Nephron (organoid): ENCODE results near the gene ERICH3.
"Not testable (repeated sequence)": the region's sequence is repeated elsewhere in the genome, so short reads cannot be mapped to it uniquely, and the experiment has no call there.

Source experiments
- H3K27ac Mint-ChIP-seq, 3 experiments: 2 replicates each; pipeline ENCODE4 v1.8.0; 2020; ENCODE audit warnings: mixed read lengths in 3 of 3, mild to moderate bottlenecking in 2 of 3, moderate library complexity in 1 of 3
- H3K27me3 Mint-ChIP-seq: 2 replicates; pipeline ENCODE4 v1.8.0; 2021; ENCODE audit warnings: low read depth, mild to moderate bottlenecking, moderate library complexity, mixed read lengths
- H3K36me3 Mint-ChIP-seq: 2 replicates; pipeline ENCODE4 v1.8.0; 2020; ENCODE audit warnings: low read depth, mixed read lengths
- H3K4me1 Mint-ChIP-seq: 2 replicates; pipeline ENCODE4 v1.8.0; 2020; ENCODE audit warnings: mixed read lengths
- H3K4me3 Mint-ChIP-seq, 3 experiments: 2 replicates each; pipeline ENCODE4 v1.8.0; 2020; ENCODE audit warnings: mild to moderate bottlenecking in 3 of 3, mixed read lengths in 3 of 3, moderate library complexity in 2 of 3
- H3K9me3 Mint-ChIP-seq: 2 replicates; pipeline ENCODE4 v1.8.0; 2020; ENCODE audit warnings: mixed read lengths
- TF ChIP-seq, protein P1 (sequence below), 3 experiments: fragments of 200-600 bp; sonication (generic); IDR thresholded peaks; one replicate each; pipeline ENCODE4 v1.5.0; 2021; ENCODE audit warnings: antibody characterized with exemption in 3 of 3; ENCODE audit not compliant: unreplicated experiment in 3 of 3

The ERICH3 gene

DNA sequence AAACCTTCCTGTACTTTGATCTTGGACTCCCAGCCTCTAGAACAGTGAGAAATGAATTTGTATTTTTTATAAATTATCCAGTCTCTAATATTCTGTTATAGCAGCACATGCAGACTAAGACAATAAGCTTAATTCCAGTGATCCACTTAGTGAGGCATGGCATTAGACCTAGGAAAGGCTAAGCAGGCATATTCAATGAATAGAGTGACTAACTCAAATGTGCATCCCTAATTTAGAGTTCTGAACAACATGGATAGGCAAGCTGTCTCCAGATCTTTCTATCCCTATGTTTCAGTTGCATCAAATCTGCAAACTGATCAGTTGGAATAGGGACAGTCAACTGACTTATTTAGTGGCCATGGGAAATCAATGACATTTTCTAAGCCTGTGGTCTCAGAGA is 4.3 kb upstream of the ERICH3 start:
- H3K27ac Mint-ChIP-seq, result no peak overlapping the region
- peaks cover 12% of the 10 kb centered on the region for H3K4me1 Mint-ChIP-seq
- no peaks in the 10 kb centered on the region for H3K27me3 Mint-ChIP-seq
- peaks cover 1% of the 10 kb centered on the region for H3K9me3 Mint-ChIP-seq
- TF ChIP-seq, protein P1, sequence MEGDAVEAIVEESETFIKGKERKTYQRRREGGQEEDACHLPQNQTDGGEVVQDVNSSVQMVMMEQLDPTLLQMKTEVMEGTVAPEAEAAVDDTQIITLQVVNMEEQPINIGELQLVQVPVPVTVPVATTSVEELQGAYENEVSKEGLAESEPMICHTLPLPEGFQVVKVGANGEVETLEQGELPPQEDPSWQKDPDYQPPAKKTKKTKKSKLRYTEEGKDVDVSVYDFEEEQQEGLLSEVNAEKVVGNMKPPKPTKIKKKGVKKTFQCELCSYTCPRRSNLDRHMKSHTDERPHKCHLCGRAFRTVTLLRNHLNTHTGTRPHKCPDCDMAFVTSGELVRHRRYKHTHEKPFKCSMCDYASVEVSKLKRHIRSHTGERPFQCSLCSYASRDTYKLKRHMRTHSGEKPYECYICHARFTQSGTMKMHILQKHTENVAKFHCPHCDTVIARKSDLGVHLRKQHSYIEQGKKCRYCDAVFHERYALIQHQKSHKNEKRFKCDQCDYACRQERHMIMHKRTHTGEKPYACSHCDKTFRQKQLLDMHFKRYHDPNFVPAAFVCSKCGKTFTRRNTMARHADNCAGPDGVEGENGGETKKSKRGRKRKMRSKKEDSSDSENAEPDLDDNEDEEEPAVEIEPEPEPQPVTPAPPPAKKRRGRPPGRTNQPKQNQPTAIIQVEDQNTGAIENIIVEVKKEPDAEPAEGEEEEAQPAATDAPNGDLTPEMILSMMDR (IDR thresholded peaks at IDR 0.05; ENCODE audit: unreplicated experiment in 3 of 3), result no peak
- H3K4me3 Mint-ChIP-seq, result no peak overlapping the region
- H3K36me3 Mint-ChIP-seq, result peaks cover under 1% of the 10 kb centered on the region

GRCh38 chr1:74674278-74675048 is 871 bp upstream of the ERICH3 start:
- TF ChIP-seq, protein P1 (IDR thresholded peaks at IDR 0.05; ENCODE audit: unreplicated experiment in 3 of 3), result no peak
- no peaks in the 10 kb centered on the region for H3K27me3 Mint-ChIP-seq
- peaks cover 11% of the 10 kb centered on the region for H3K9me3 Mint-ChIP-seq
- peaks cover 12% of the 10 kb centered on the region for H3K4me1 Mint-ChIP-seq
- peaks cover 4% of the 10 kb centered on the region for H3K36me3 Mint-ChIP-seq
- H3K27ac Mint-ChIP-seq, result no peak overlapping the region
- H3K4me3 Mint-ChIP-seq, result peak overlapping the region; percentile 68 to 73 (median 71)

GRCh38 chr1:74670866-74671265 is 2.7 kb downstream of the ERICH3 start:
- not testable (repeated sequence) for H3K4me3 Mint-ChIP-seq, H3K36me3 Mint-ChIP-seq, H3K27me3 Mint-ChIP-seq, H3K27ac Mint-ChIP-seq
- Mint-ChIP-seq H3K9me3 (peaks cover 14% of the 10 kb centered on the region), H3K4me1 (peaks cover 18% of the 10 kb centered on the region)

DNA sequence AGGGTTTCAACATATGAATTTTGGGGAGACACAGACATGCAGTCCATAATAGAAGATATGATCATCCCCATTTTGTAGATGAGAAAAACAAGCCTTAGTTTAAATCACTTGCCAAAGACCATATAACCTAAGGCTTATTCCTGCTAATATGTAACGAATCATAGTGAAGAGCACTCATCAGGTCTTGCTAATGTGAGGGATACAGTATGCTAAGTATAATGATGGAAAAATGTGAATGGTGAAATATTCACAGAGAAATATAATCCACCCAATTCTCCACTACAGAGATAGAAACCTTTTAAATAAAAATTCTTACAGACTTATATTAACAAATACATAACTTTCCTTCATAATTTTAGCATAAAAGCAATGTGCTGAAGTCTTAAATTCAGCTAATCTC is 18.9 kb downstream of the ERICH3 start:
- peaks cover 12% of the 10 kb centered on the region for H3K4me1 Mint-ChIP-seq

GRCh38 chr1:74652711-74653139 is 20.9 kb downstream of the ERICH3 start:
- H3K27ac Mint-ChIP-seq, result peak overlapping the region; percentile 51 to 75 (median 51)
- peaks cover 12% of the 10 kb centered on the region for H3K4me1 Mint-ChIP-seq
- no peak overlapping the region for H3K4me3 Mint-ChIP-seq
- no peaks in the 10 kb centered on the region for H3K9me3 Mint-ChIP-seq
- H3K36me3 Mint-ChIP-seq, result no peaks in the 10 kb centered on the region
- H3K27me3 Mint-ChIP-seq, result no peaks in the 10 kb centered on the region
- TF ChIP-seq, protein P1 (IDR thresholded peaks at IDR 0.05; ENCODE audit: unreplicated experiment in 3 of 3), result no peak

More for the DNA sequence above, 18.9 kb downstream of the ERICH3 start:
- no peaks in the 10 kb centered on the region for H3K9me3 Mint-ChIP-seq
- H3K27ac Mint-ChIP-seq, result no peak overlapping the region
- no peaks in the 10 kb centered on the region for H3K27me3 Mint-ChIP-seq
- TF ChIP-seq, protein P1 (IDR thresholded peaks at IDR 0.05; ENCODE audit: unreplicated experiment in 3 of 3), result no peak
- H3K36me3 Mint-ChIP-seq, result no peaks in the 10 kb centered on the region
- no peak overlapping the region for H3K4me3 Mint-ChIP-seq

DNA sequence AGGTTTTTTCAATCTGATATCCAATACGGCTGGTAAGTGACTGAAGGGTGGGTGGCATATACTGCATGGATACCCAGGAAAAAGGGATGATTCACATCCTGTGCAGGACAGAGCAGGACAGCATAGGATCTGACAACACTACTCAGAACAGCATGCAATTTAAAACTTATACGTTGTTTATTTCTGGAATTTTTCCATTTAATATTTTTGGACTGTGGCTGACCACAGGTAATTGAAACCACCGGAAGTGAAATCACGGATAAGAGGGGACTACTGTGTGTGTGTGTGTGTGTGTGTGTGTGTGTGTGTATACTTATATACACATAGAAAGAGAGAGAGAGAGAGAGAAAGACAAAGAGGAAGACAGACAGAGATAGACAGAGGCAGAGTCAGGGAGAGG is 23.0 kb downstream of the ERICH3 start:
- Mint-ChIP-seq H3K36me3 (no peaks in the 10 kb centered on the region), H3K27me3 (no peaks in the 10 kb centered on the region), H3K4me1 (peaks cover 12% of the 10 kb centered on the region), H3K4me3 (no peak overlapping the region), H3K9me3 (no peaks in the 10 kb centered on the region), H3K27ac (no peak overlapping the region)
- TF ChIP-seq, protein P1 (IDR thresholded peaks at IDR 0.05; ENCODE audit: unreplicated experiment in 3 of 3), result no peak
